ENCODE measurements around the gene ADAMTS5.

The ADAMTS5 gene

GRCh38 chr21:26962621-26963181, 4.2 kb downstream of the ADAMTS5 start:
- in situ Hi-C loops (cut with MboI; ENCODE audit: low sequenced_read_pairs), result no loop called here
- Histone ChIP-seq H3K9me3 (no peaks in the 10 kb centered on the region), H3K4me1 (no peaks in the 10 kb centered on the region), H3K36me3 (replicated peaks) (no peaks in the 10 kb centered on the region), H3K27me3 (ENCODE audit: low read depth) (peaks cover 52% of the 10 kb centered on the region), H3K4me3 (no peak overlapping the region)
- no peak for DNase-seq (ENCODE audit: low spot score in 2 of 2)

- no peaks in the 10 kb centered on the region for H3K36me3 ChIP-seq (replicated peaks)
- H3K27me3 ChIP-seq (ENCODE audit: low read depth), result peaks cover 42% of the 10 kb centered on the region
- in situ Hi-C loops (cut with MboI; ENCODE audit: low sequenced_read_pairs), result no loop called here
- no peaks in the 10 kb centered on the region for H3K4me1 ChIP-seq
- H3K9me3 ChIP-seq, result no peaks in the 10 kb centered on the region
- no peak overlapping the region for H3K4me3 ChIP-seq
- peak; percentile 25 to 75 for DNase-seq (ENCODE audit: low spot score in 2 of 2)
Observed at GRCh38 chr21:26961698-26962097, 5.2 kb downstream of the ADAMTS5 start.

- in situ Hi-C loops (cut with MboI; ENCODE audit: low sequenced_read_pairs), result no loop called here
- Histone ChIP-seq H3K9me3 (no peaks in the 10 kb centered on the region), H3K27me3 (ENCODE audit: low read depth) (peaks cover 18% of the 10 kb centered on the region), H3K4me3 (no peak overlapping the region), H3K4me1 (peaks cover 21% of the 10 kb centered on the region), H3K36me3 (replicated peaks) (no peaks in the 10 kb centered on the region)
- DNase-seq (ENCODE audit: low spot score in 2 of 2), result no peak
Observed at GRCh38 chr21:26958788-26959187, 8.1 kb downstream of the ADAMTS5 start.

- DNase-seq (ENCODE audit: low spot score in 2 of 2), result no peak
- Histone ChIP-seq H3K27me3 (ENCODE audit: low read depth) (peaks cover 4% of the 10 kb centered on the region), H3K4me1 (peaks cover 23% of the 10 kb centered on the region), H3K36me3 (replicated peaks) (no peaks in the 10 kb centered on the region), H3K4me3 (no peak overlapping the region), H3K9me3 (no peaks in the 10 kb centered on the region)
- in situ Hi-C loops (cut with MboI; ENCODE audit: low sequenced_read_pairs), result no loop called here
Observed at GRCh38 chr21:26956813-26957212, 10.1 kb downstream of the ADAMTS5 start.

- DNase-seq (ENCODE audit: low spot score in 2 of 2), result no peak
- H3K4me3 ChIP-seq, result no peak overlapping the region
- in situ Hi-C loops (cut with MboI; ENCODE audit: low sequenced_read_pairs), result no loop called here
- H3K27me3 ChIP-seq (ENCODE audit: low read depth), result peaks cover 4% of the 10 kb centered on the region
- H3K4me1 ChIP-seq, result peaks cover 23% of the 10 kb centered on the region
- H3K9me3 ChIP-seq, result no peaks in the 10 kb centered on the region
- no peaks in the 10 kb centered on the region for H3K36me3 ChIP-seq (replicated peaks)
Observed at GRCh38 chr21:26956216-26956615, 10.7 kb downstream of the ADAMTS5 start.

- no peaks in the 10 kb centered on the region; the same call in 1 of the 2 replicates for H3K27me3 ChIP-seq (ENCODE audit: low read depth)
- peaks cover 23% of the 10 kb centered on the region for H3K4me1 ChIP-seq
- no peaks in the 10 kb centered on the region for H3K36me3 ChIP-seq (replicated peaks)
- H3K4me3 ChIP-seq, result no peak overlapping the region
- no peaks in the 10 kb centered on the region for H3K9me3 ChIP-seq
- in situ Hi-C loops (cut with MboI; ENCODE audit: low sequenced_read_pairs), result no loop called here
- peak; percentile 52 to 82 for DNase-seq (ENCODE audit: low spot score in 2 of 2)
Observed at GRCh38 chr21:26954662-26955121, 12.2 kb downstream of the ADAMTS5 start.

GRCh38 chr21:26952374-26953066, 14.4 kb downstream of the ADAMTS5 start:
- H3K27me3 ChIP-seq (ENCODE audit: low read depth), result no peaks in the 10 kb centered on the region; the same call in 1 of the 2 replicates
- H3K9me3 ChIP-seq, result no peaks in the 10 kb centered on the region
- peaks cover 26% of the 10 kb centered on the region for H3K4me1 ChIP-seq
- no peak overlapping the region for H3K4me3 ChIP-seq
- in situ Hi-C loops (cut with MboI; ENCODE audit: low sequenced_read_pairs), result no loop called here
- H3K36me3 ChIP-seq (replicated peaks), result no peaks in the 10 kb centered on the region
- no peak for DNase-seq (ENCODE audit: low spot score in 2 of 2)

- in situ Hi-C loops (cut with MboI; ENCODE audit: low sequenced_read_pairs), result no loop called here
- peaks cover 27% of the 10 kb centered on the region for H3K4me1 ChIP-seq
- no peaks in the 10 kb centered on the region; the same call in 1 of the 2 replicates for H3K27me3 ChIP-seq (ENCODE audit: low read depth)
- DNase-seq (ENCODE audit: low spot score in 2 of 2), result no peak
- no peaks in the 10 kb centered on the region for H3K36me3 ChIP-seq (replicated peaks)
- no peaks in the 10 kb centered on the region for H3K9me3 ChIP-seq
- H3K4me3 ChIP-seq, result no peak overlapping the region
Observed at GRCh38 chr21:26949830-26950229, 17.1 kb downstream of the ADAMTS5 start.

GRCh38 chr21:26948194-26948593, 18.7 kb downstream of the ADAMTS5 start:
- no peak overlapping the region for H3K4me3 ChIP-seq
- H3K9me3 ChIP-seq, result no peaks in the 10 kb centered on the region
- H3K4me1 ChIP-seq, result peaks cover 23% of the 10 kb centered on the region
- no peak for DNase-seq (ENCODE audit: low spot score in 2 of 2)
- in situ Hi-C loops (cut with MboI; ENCODE audit: low sequenced_read_pairs), result no loop called here
- H3K27me3 ChIP-seq (ENCODE audit: low read depth), result no peaks in the 10 kb centered on the region; the same call in 1 of the 2 replicates
- no peaks in the 10 kb centered on the region for H3K36me3 ChIP-seq (replicated peaks)

- no peaks in the 10 kb centered on the region for H3K36me3 ChIP-seq (replicated peaks)
- peaks cover 21% of the 10 kb centered on the region for H3K4me1 ChIP-seq
- DNase-seq (ENCODE audit: low spot score in 2 of 2), result peak in 1 of 2 experiments; percentile 85
- no peak overlapping the region for H3K4me3 ChIP-seq
- in situ Hi-C loops (cut with MboI; ENCODE audit: low sequenced_read_pairs), result no loop called here
- no peaks in the 10 kb centered on the region for H3K9me3 ChIP-seq
- H3K27me3 ChIP-seq (ENCODE audit: low read depth), result no peaks in the 10 kb centered on the region; the same call in 1 of the 2 replicates
Observed at GRCh38 chr21:26946744-26947446, 20.0 kb downstream of the ADAMTS5 start.

- in situ Hi-C loops (cut with MboI; ENCODE audit: low sequenced_read_pairs), result no loop called here
- Histone ChIP-seq H3K9me3 (no peaks in the 10 kb centered on the region), H3K27me3 (ENCODE audit: low read depth) (no peaks in the 10 kb centered on the region), H3K4me3 (no peak overlapping the region), H3K4me1 (peaks cover 21% of the 10 kb centered on the region), H3K36me3 (replicated peaks) (no peaks in the 10 kb centered on the region)
- DNase-seq (ENCODE audit: low spot score in 2 of 2), result peak; percentile 26 to 44
Observed at GRCh38 chr21:26945916-26946675, 20.8 kb downstream of the ADAMTS5 start.

GRCh38 chr21:26943921-26944320, 23.0 kb downstream of the ADAMTS5 start:
- no peaks in the 10 kb centered on the region for H3K27me3 ChIP-seq (ENCODE audit: low read depth)
- in situ Hi-C loops (cut with MboI; ENCODE audit: low sequenced_read_pairs), result no loop called here

GRCh38 chr21:26941421-26941820, 25.5 kb downstream of the ADAMTS5 start:
- in situ Hi-C loops (cut with MboI; ENCODE audit: low sequenced_read_pairs), result no loop called here
- Histone ChIP-seq H3K4me3 (no peak overlapping the region), H3K9me3 (no peaks in the 10 kb centered on the region), H3K27me3 (ENCODE audit: low read depth) (no peaks in the 10 kb centered on the region), H3K4me1 (peaks cover 16% of the 10 kb centered on the region), H3K36me3 (replicated peaks) (no peaks in the 10 kb centered on the region)
- no peak for DNase-seq (ENCODE audit: low spot score in 2 of 2)

More at GRCh38 chr21:26943921-26944320, 23.0 kb downstream of the ADAMTS5 start:
- Histone ChIP-seq H3K4me3 (no peak overlapping the region), H3K9me3 (no peaks in the 10 kb centered on the region), H3K4me1 (peaks cover 27% of the 10 kb centered on the region), H3K36me3 (replicated peaks) (no peaks in the 10 kb centered on the region)
- DNase-seq (ENCODE audit: low spot score in 2 of 2), result no peak
